ENCODE measurements around the gene PHIP.
"Not testable (repeated sequence)": the region's sequence is repeated elsewhere in the genome, so short reads cannot be mapped to it uniquely, and the experiment has no call there.

Gene PHIP

GRCh38 chr6:79078075-79078969 is at the start of gene PHIP:
PHIP (minus strand) TSS chr6:79078254; CDS start chr6:79078068, 186 bp downstream.
- DNase-seq (ENCODE audit: low read depth in 2 of 3, low spot score in 2 of 3): peak; percentile 77 to 81 (median 80)

DNA sequence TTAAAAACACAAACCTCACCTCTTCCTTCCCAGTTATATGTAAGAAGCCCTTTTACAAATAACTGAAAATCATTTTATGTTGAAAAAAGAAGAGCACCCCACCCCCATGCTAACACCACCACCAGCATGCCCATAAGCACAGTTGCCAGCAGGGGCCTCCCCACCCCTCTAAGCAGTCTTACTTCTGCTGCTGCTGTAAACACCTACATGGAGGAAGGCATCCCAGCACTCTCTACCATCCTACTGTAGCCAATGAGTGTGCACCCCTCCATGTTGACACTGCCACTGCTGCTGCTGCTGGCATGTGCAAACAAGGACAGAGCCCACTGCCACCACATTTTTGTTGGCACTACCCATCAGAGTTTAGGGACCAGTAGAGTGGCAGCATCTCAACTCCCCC is 49.6 kb upstream of the PHIP start:
- DNase-seq (ENCODE audit: low read depth in 2 of 3, low spot score in 2 of 3): no peak

DNA sequence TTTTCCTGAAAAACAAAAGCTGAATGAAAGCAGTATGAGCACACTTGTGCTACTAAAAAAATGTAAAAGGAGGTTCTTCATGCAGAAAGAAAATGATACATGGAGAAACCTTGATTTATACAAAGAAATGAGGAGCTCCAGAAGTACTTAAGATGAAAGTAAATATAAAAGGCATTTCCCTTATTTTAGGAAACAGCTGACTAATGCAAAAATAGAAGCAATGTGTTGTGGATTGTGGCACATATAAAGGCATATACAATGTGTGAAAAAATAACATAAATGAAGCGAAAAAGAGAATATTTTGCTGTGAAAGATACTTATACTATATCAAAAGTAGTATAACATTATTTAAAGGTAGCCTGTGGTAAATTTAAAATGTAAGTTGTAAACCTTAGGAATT is 41.2 kb upstream of the PHIP start:
- DNase-seq (ENCODE audit: low read depth in 2 of 3, low spot score in 2 of 3): no peak

- no peak for DNase-seq (ENCODE audit: low read depth in 2 of 3, low spot score in 2 of 3)
These were observed 39.7 kb upstream of the PHIP start for GRCh38 chr6:79117752-79118151.

- DNase-seq (ENCODE audit: low read depth in 2 of 3, low spot score in 2 of 3): no peak
These were observed 37.6 kb upstream of the PHIP start for GRCh38 chr6:79115553-79116182.

DNA sequence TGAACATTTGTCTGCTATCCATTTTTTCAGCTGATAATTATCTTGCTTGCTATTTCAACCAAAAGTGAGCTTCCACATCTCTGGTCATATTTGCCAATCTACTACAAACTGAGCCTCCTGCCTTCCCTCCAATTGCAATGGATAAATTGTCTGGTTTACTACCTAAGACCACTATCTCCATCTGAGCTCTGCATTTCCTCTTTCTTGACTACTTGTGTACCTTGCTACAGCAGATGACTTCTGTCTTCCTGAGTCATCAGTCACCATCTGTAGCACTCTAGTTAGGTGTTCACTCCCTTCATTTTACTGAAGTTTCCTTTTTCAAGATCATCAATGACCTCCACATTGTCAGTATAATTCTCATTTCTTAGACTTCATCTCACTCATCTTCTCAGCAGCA is 33.5 kb upstream of the PHIP start:
- no peak for DNase-seq (ENCODE audit: low read depth in 2 of 3, low spot score in 2 of 3)

DNA sequence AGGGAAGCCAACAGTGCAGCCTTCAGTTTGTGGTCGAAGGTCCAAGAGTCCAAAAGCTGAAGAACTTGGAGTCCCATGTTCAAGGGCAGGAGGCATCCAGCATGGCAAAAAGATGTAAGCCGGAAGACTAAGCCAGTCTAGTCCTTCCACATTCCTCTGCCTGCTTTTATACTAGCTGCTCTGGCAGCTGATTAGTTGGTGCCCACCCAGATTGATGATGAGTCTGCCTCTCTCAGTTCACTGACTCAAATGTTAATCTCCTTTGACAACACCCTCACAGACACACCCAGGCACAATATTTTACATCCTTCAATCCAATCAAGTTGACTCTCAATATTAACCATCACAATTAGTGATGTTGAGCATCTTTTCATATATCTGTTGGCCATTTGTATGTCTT is 23.1 kb upstream of the PHIP start:
- DNase-seq (ENCODE audit: low read depth in 2 of 3, low spot score in 2 of 3): no peak

DNA sequence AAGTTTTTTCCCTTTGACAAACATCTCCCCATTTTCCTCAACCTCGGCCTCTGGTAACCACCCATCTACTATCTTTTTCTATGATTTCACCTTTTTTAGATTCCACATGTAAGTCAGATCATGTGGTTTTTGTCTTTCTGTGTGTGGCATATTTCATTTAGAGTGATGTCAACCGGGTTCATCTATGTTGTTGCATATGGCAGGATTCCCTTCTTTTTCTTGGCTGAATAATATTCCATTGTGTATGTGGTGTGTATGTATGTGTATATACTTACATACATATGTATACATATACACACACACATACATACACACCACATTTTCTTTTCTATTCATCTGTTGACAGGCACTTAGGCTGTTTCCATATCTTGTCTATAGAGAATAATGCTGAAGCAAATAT is 22.2 kb upstream of the PHIP start:
- no peak for DNase-seq (ENCODE audit: low read depth in 2 of 3, low spot score in 2 of 3)

DNA sequence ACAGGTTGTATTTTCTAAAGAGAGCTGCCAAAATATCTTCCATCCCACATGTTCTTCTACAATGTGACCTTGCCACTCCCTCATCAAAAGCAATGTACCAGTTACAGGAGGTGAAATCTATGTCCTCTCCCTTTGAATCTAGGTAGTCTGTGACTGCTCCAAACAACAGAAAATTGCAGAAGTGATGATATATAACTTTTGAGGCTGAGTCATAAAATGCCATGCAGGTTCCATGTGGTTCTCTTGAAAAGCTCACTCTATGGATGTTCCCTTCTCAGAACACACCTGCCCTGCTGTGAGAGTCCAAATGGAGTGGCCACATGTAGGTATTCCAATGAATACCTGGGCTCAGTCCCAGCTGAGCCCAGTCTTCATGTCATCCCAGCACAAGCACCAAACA is 16.9 kb upstream of the PHIP start:
- DNase-seq (ENCODE audit: low read depth in 2 of 3, low spot score in 2 of 3): no peak

DNA sequence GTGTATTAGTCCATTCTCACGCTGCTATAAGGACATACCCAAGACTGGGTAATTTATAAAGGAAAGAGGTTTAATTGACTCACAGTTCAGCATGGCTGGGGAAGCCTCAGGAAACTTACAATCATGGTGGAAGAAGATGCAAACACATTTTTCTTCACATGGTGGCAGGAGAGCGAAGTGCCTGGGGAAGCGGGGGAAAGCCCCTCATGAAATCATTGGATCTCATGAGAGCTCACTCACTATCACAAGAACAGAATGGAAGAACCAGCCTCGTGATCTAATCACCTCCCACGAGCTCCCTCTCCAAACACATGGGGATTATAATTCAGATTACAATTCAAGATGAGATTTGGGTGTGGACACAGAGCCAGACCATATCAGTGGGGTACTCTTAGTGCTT is 13.7 kb upstream of the PHIP start:
- DNase-seq (ENCODE audit: low read depth in 2 of 3, low spot score in 2 of 3): not testable (repeated sequence)

- DNase-seq (ENCODE audit: low read depth in 2 of 3, low spot score in 2 of 3): no peak
These were observed 11.7 kb upstream of the PHIP start for GRCh38 chr6:79089552-79090404.

DNA sequence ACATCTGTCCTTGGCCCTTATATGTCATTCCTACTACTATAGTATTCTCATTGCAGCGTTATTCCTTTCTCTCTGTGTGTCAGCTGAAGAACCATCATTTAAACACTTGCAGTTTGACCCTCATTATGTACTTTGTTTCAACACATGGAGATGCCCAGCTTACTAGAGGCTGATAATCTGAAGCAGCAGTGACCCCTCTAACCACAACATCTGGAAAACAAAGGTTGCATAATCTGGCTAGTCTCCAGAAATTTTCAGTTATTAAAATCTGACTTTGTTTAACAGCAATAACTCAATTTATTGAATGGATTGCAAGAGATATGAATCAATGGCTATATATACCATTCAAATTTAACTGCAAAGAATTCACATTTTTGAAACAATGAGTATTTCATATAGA is 6.6 kb upstream of the PHIP start:
- no peak for DNase-seq (ENCODE audit: low read depth in 2 of 3, low spot score in 2 of 3)

GRCh38 chr6:79082304-79082703 is 4.2 kb upstream of the PHIP start:
- no peak for DNase-seq (ENCODE audit: low read depth in 2 of 3, low spot score in 2 of 3)

- DNase-seq (ENCODE audit: low read depth in 2 of 3, low spot score in 2 of 3): no peak
These were observed 3.6 kb upstream of the PHIP start for GRCh38 chr6:79081663-79082062.

DNA sequence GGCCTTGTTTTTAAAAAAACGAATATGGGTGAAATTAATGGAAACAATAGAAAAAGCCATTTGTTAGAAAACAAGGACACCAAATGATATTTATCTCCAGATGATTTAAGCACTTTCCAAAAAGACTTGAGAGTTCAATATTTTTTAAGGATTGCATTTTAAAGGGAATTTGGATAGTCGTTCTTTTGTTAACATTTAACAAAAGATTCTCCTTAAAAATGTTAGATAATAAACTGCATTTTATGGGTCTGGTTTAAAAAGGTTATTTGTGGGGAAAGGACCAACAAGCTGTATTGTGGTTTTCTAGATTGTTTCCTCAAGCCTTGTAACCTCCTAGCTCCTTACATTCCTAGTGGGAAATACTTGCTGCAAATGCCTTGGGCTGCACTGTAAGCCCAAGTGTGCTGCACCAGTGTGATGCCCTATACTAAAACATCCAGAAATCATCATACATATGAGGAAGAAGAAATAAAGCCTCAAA is 1.5 kb upstream of the PHIP start:
- no peak for DNase-seq (ENCODE audit: low read depth in 2 of 3, low spot score in 2 of 3)

- peak in 1 of 3 experiments; percentile 23 for DNase-seq (ENCODE audit: low read depth in 2 of 3, low spot score in 2 of 3)
These were observed 359 bp downstream of the PHIP start for GRCh38 chr6:79077715-79078074.

DNA sequence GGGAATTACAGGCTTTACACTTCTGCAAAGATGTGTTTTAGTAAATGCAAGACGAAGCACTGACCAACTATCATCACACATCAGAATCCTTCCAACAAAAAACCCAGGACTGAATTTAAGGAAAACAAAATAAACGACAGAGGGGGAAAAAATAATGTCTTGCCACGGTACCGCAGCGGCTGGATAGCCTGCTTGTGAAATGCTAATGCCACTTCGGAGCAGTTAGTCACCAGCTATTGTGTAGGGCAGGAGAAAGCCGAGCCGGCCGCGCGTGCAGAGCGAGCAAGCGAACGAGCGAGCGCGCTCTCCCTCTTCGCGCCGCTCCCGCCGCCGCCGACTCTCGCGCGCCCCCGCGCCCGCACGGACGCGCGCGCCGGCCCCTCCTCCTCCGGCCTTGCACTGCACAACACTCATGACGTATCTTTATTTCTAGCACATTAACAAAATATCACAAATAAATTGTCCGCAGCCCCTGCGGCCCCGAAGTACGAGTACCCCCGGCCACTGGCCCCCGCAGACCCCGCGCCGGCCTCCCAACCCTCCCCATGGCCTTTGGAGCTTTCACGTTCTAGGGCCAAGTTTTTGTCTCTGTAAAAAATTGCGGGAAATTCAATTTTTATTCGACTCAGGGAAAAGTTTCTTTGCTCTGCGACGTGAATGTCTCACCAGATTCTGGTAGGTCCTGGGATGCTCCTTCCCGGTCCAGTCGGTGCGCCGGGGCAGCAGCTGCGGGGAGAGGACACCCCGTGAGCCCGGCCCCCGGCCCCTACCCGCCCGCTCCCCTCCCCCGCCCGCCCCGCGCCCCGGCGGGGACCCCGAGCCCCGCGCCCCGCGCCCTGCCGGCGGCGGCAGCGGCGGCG is 1.0 kb downstream of the PHIP start:
- DNase-seq (ENCODE audit: low read depth in 2 of 3, low spot score in 2 of 3): peak; percentile 65 to 77 (median 71)

- no peak for DNase-seq (ENCODE audit: low read depth in 2 of 3, low spot score in 2 of 3)
These were observed 1.9 kb downstream of the PHIP start for GRCh38 chr6:79076160-79076559.

DNA sequence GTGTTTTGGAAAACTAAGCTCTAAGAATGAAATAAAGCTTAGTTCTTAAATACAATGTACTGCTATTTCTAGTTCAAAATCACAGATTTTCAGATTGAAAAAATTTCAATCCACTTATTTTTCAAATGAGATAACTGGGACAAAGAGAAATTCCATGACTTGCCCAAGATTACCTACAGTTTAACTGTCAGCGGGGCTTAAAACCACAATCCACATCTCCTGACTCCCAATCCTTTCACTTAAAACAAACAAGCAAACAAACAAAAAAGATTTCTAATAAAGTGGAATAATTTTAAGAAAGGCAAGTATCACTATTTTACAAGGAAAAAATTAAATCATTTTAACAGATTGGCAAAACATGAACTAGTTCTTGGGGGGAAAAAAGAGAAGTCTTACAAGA is 4.2 kb downstream of the PHIP start:
- DNase-seq (ENCODE audit: low read depth in 2 of 3, low spot score in 2 of 3): no peak

GRCh38 chr6:79072640-79073181 is 5.3 kb downstream of the PHIP start:
- no peak for DNase-seq (ENCODE audit: low read depth in 2 of 3, low spot score in 2 of 3)

Data from activated CD8-positive, alpha-beta memory T cell treated with anti-CD3 and anti-CD28 coated beads for 48 hours (primary cell).